GM12875 (cell line): ENCODE data around the gene PSMC3.

Source experiments
- H3K4me3 ChIP-seq: one replicate; pipeline ENCODE4 v1.5.1; 2011; ENCODE audit warnings: low read depth, low read length, control low read depth
- TF ChIP-seq, protein P1 (sequence below): IDR thresholded peaks from 2 replicates; pipeline ENCODE4 v1.5.1; 2011; ENCODE audit warnings: low read depth, mild to moderate bottlenecking, control low read depth, inconsistent platforms, low read length, moderate library complexity, borderline replicate concordance; ENCODE audit not compliant: insufficient read depth

Gene PSMC3

DNA sequence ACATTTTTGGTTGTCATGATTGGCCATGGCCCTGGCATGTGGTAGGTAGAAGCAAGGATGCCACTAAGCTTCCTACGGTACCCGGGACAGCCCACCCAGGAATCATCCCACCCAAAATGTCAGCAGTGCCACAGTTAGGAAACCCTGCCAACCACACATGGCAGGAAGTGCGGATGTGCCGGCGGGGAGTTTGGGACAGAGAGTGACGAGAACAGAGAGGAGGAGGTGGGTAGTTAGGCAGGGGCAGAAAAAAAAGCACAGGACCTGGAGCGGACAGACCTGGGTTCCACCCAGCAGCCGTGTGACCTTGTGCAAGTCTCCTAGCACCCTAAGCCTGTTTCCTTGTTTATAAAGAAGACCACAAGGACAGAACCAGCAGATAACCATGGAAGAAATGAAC is 51.2 kb downstream of the PSMC3 start:
- TF ChIP-seq, protein P1, sequence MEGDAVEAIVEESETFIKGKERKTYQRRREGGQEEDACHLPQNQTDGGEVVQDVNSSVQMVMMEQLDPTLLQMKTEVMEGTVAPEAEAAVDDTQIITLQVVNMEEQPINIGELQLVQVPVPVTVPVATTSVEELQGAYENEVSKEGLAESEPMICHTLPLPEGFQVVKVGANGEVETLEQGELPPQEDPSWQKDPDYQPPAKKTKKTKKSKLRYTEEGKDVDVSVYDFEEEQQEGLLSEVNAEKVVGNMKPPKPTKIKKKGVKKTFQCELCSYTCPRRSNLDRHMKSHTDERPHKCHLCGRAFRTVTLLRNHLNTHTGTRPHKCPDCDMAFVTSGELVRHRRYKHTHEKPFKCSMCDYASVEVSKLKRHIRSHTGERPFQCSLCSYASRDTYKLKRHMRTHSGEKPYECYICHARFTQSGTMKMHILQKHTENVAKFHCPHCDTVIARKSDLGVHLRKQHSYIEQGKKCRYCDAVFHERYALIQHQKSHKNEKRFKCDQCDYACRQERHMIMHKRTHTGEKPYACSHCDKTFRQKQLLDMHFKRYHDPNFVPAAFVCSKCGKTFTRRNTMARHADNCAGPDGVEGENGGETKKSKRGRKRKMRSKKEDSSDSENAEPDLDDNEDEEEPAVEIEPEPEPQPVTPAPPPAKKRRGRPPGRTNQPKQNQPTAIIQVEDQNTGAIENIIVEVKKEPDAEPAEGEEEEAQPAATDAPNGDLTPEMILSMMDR, result no peak
- H3K4me3 ChIP-seq, result no peak overlapping the region

DNA sequence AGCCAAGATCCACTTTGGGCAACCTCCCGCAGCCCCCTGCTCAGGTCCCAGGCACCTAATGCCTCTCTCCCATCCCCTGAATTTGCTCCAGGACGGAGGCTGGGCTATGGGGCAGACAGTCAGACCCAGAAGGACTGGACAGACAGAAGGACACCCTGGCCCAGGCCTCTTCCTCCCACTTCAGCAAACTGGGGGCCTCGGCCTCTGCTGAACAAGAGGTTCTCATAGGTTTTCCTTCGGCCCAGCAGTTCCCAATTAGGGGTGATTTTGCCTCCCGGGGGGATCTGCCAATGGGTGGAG is 51.6 kb downstream of the PSMC3 start:
- TF ChIP-seq, protein P1, result no peak
- no peak overlapping the region for H3K4me3 ChIP-seq

DNA sequence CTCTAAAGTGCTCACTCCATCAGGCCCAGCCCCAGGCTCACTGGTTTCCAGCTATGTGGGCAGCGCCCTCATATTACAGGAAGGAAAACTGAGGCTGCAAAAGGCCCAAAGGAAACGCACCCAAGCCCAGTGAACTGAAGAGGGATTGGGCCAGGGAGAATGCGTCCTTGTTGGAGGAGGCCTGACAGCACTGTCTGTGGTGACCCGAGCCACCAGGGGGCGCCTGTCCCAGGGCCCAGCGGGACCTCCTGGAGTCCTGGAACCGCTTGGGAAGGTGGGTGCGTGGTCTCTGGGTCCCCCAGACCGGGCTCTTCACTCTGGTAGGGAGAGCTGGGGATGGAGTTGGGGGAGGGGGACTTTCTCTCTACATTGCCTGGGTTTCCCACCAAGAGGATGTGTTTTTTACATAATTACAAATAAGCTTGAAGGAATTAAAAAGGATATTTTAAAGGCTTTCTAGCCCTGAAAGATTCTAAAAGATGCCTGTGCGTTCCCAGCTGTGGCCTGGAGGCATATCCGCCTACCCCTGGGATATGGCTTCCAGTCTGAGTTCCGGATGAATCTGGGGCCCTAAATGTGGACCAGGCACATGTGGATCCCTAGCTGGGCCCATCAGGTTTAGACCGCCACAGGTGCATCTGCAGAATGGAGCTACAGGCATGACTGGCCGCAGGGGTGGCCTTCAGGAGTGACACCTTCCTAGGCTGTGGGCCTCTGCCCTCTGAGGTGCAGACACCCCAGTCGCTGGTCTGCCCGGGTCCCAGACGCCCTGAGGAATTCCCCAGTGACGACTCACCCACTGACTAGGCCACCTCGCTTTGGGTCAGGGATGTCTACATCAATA is 52.1 kb downstream of the PSMC3 start:
- TF ChIP-seq, protein P1, result peak; percentile 96
- no peak overlapping the region for H3K4me3 ChIP-seq

DNA sequence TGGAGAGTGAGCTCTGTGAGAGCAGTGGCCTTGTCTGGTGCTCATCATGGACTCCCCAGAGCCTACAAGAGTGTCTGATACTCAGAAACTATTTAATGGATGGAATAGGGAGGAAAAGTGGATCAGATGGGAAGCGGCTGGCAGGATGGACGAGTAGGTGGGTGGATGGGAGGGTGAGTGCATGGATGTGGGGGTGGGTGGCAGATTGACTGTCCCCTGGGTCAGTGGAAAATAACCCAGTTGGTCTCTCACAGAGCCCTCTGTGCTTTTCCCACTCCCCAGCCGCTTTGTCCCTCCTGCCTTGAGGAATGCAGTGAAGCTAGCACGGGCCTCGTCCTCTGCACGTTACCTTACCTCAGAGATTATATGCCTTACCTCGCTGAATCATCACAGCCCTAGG is 53.8 kb downstream of the PSMC3 start:
- TF ChIP-seq, protein P1, result no peak
- H3K4me3 ChIP-seq, result no peak overlapping the region

DNA sequence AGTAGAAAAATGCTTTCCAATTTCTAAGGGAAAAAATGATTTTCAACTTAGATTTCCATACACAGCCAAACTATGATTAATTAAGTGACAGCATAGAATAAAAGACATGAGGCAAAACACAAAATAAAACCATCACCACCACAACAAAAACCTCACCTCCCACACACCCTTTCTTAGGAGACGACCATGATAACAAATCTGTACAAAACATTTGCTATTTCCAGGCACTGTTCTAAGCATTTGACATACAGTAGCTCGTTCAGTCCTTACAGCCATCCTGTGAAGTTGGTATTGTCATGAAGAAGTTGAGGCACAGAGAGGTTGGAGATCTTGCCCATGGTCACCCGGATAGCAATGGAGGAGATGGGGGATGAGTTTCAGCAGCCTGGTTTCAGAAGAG is 56.6 kb downstream of the PSMC3 start:
- no peak overlapping the region for H3K4me3 ChIP-seq
- TF ChIP-seq, protein P1, result no peak
